ENCODE measurements around the gene RBM18. TPM values are rescaled to one million over a fixed set of nuclear protein-coding genes. Genes with fewer than 3 reads are reported as not detected.
A peak's percentile ranks its signal among the peaks of the same experiment; 100 is the strongest.

Gene RBM18
- total RNA-seq, 1 donor from 2014 or later, result 63.8 TPM

DNA sequence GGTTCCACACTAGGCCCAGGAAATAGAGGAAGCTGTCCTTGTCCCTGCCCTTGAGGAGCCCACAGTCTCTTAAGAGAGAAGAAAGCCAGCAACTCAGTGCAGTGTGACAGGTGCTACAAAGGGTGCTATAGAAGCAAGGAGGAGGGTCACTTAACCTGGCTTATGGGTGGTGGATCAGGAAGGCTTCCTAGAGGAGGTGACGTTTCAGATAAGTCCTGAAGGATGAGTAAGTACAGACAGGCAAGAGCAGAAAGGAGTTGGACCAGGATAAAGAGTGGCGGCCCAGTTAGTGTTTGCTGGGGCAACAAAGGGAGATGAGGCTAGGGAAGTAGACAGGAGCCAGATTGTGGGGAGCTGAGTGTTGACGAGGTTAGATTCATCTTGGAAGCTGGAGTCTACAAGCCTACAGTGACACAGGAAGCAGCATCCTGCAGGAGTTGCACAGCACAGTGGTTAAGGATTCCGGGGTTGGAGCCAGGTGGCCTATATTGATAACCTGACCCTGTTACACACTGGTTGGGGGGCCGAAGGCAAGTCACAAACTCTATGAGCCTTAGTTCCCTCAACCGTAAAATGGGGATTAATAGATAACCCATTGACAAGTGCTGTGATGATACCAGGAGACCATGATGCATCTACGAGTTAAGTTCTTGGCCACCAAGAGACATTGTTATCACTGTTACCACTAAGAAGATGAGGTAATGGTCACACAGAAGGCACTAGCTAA is 30.5 kb downstream of the RBM18 start:
- H3K36me3 ChIP-seq, result peaks cover 0 to 6% of the 10 kb centered on the region in 2 donors
- H3K4me3 ChIP-seq, result no peak overlapping the region
- no peaks in the 10 kb centered on the region for H3K9me3 ChIP-seq
- no peaks in the 10 kb centered on the region for H3K27me3 ChIP-seq
- H3K4me1 ChIP-seq, result no peaks in the 10 kb centered on the region
- intact Hi-C loops (cut with DNase I), result no loop called here
- no peak for DNase-seq (ENCODE audit: low spot score in 2 of 2)
- no peak for TF ChIP-seq CTCF (IDR thresholded peaks at IDR 0.05)
- H3K27ac ChIP-seq, result no peak overlapping the region

DNA sequence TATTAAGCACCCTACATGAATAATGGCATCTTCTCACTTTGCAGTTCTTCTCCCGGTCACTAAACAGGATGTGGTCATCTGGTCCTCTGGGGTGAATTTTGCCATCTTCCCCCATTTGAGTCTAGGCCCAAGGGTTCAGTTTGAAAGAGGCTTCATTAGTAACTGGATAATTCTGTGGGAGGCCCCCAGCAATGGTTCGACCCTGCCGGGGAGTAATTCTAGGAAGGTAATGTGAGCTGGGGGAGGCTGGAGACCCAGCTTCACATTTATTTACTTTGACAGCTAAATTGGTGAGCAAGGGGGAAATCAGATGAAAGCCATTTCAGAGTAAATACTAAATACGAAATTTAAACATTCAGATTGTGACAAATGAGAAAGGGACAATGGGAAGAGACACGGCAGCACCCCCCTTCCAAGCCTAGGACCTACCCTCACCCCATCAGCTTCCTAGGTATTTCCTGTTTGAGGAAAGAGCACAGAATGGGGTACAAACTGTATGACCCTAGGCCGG is 31.8 kb downstream of the RBM18 start:
- H3K36me3 ChIP-seq, result no peaks in the 10 kb centered on the region
- no peak for DNase-seq (ENCODE audit: low spot score in 2 of 2)
- no peaks in the 10 kb centered on the region for H3K9me3 ChIP-seq
- H3K4me1 ChIP-seq, result peaks cover 3 to 6% of the 10 kb centered on the region in 2 donors
- intact Hi-C loops (cut with DNase I), result no loop called here
- no peak overlapping the region for H3K27ac ChIP-seq
- TF ChIP-seq CTCF (IDR thresholded peaks at IDR 0.05), result no peak
- H3K27me3 ChIP-seq, result no peaks in the 10 kb centered on the region
- no peak overlapping the region for H3K4me3 ChIP-seq

GRCh38 chr9:122229485-122229837 is 35.2 kb downstream of the RBM18 start:
- no peak for DNase-seq (ENCODE audit: low spot score in 2 of 2)
- H3K27ac ChIP-seq, result no peak overlapping the region
- H3K4me1 ChIP-seq, result peaks cover 3 to 16% of the 10 kb centered on the region in 2 donors
- no peaks in the 10 kb centered on the region for H3K36me3 ChIP-seq
- H3K9me3 ChIP-seq, result no peaks in the 10 kb centered on the region
- TF ChIP-seq CTCF (IDR thresholded peaks at IDR 0.05), result no peak
- H3K4me3 ChIP-seq, result no peak overlapping the region
- intact Hi-C loops (cut with DNase I), result no loop called here
- peaks cover 20% of the 10 kb centered on the region for H3K27me3 ChIP-seq

- no peak for TF ChIP-seq CTCF (IDR thresholded peaks at IDR 0.05)
- no peak within 1 kb of the TSS for H3K27ac ChIP-seq
- H3K27me3 ChIP-seq, result peaks cover 20% of the 10 kb centered on the region
- H3K36me3 ChIP-seq, result no peaks in the 10 kb centered on the region
- no peak for DNase-seq (ENCODE audit: low spot score in 2 of 2)
- H3K9me3 ChIP-seq, result no peaks in the 10 kb centered on the region
- peaks cover 3 to 16% of the 10 kb centered on the region in 2 donors for H3K4me1 ChIP-seq
- intact Hi-C loops (cut with DNase I), result no loop called here
- H3K4me3 ChIP-seq, result peak within 1 kb of the TSS; percentile 57 to 62
These were observed 35.8 kb downstream of the RBM18 start, which contains the start of gene LHX6 for GRCh38 chr9:122228568-122229484. TSS of gene LHX6 (minus strand) at chr9:122228957. CDS start at chr9:122228740, 217 bp downstream.

GRCh38 chr9:122228191-122228567 is 36.5 kb downstream of the RBM18 start:
- Histone ChIP-seq H3K36me3 (no peaks in the 10 kb centered on the region), H3K27me3 (peaks cover 20% of the 10 kb centered on the region), H3K27ac (no peak overlapping the region), H3K4me1 (peaks cover 3 to 16% of the 10 kb centered on the region in 2 donors), H3K9me3 (no peaks in the 10 kb centered on the region), H3K4me3 (peak overlapping the region; percentile 57 to 62)
- DNase-seq (ENCODE audit: low spot score in 2 of 2), result no peak
- intact Hi-C loops (cut with DNase I), result no loop called here
- TF ChIP-seq CTCF (IDR thresholded peaks at IDR 0.05), result no peak
